AG09309 (cell line): ENCODE data around the gene ZNRF4.

ENCODE experiments used
- DNase-seq: peaks from one replicate; pipeline ENCODE4 v3.0.0-alpha.2; 2010; ENCODE audit warnings: low read depth
- H3K4me3 ChIP-seq: 2 replicates; pipeline ENCODE4 v1.5.1; 2011; ENCODE audit warnings: mild to moderate bottlenecking, low read depth, low read length, moderate library complexity; ENCODE audit not compliant: control insufficient read depth
- TF ChIP-seq, protein P1 (sequence below): IDR thresholded peaks from 2 replicates; pipeline ENCODE4 v1.5.1; 2011; ENCODE audit warnings: mild to moderate bottlenecking, low read depth, low read length, inconsistent platforms; ENCODE audit not compliant: insufficient read depth, control insufficient read depth; ENCODE audit errors: missing control alignments

Gene ZNRF4

DNA sequence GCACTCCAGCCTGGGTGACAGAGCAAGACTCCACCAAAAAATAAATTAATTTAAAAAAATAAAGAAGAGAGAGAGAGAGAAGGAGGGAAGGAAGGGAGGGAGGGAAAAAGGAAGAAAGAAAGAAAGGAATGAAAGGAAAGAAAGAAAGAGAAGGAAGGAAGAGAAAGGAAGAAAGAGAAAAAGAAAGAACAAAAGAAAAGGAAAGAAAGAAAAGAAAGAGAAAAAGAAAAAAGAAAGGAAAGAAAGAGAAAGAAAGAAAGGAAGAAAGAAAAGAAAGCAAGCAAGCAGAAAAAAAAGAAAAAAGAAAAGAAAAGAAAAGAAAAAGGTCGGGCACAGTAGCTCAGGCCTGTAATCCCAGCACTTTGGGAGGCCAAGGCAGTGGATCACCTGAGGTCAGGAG is 14.9 kb upstream of the ZNRF4 start:
- H3K4me3 ChIP-seq, result no peak overlapping the region
- DNase-seq, result no peak
- TF ChIP-seq, protein P1, sequence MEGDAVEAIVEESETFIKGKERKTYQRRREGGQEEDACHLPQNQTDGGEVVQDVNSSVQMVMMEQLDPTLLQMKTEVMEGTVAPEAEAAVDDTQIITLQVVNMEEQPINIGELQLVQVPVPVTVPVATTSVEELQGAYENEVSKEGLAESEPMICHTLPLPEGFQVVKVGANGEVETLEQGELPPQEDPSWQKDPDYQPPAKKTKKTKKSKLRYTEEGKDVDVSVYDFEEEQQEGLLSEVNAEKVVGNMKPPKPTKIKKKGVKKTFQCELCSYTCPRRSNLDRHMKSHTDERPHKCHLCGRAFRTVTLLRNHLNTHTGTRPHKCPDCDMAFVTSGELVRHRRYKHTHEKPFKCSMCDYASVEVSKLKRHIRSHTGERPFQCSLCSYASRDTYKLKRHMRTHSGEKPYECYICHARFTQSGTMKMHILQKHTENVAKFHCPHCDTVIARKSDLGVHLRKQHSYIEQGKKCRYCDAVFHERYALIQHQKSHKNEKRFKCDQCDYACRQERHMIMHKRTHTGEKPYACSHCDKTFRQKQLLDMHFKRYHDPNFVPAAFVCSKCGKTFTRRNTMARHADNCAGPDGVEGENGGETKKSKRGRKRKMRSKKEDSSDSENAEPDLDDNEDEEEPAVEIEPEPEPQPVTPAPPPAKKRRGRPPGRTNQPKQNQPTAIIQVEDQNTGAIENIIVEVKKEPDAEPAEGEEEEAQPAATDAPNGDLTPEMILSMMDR, result no peak

DNA sequence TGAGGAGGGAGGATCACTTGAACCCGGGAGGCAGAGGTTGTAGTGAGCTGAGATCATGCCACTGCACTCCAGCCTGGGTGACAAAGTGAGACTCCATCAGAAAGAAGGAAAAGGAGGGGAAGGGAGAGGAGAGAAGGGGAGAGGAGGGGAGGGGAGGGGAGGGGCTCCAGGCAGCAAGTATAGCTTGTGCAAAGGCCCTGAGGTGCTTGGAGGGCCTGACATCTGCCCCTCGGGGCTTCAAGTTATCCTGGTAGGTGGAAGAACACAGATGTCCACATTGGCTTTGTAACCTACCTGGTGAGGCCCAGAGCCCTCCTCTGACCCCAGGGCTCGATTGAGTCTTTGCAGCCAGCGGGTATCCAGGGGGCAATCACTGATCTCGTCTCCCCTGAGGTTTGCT is 11.5 kb upstream of the ZNRF4 start:
- no peak overlapping the region for H3K4me3 ChIP-seq
- no peak for DNase-seq
- TF ChIP-seq, protein P1, result no peak

DNA sequence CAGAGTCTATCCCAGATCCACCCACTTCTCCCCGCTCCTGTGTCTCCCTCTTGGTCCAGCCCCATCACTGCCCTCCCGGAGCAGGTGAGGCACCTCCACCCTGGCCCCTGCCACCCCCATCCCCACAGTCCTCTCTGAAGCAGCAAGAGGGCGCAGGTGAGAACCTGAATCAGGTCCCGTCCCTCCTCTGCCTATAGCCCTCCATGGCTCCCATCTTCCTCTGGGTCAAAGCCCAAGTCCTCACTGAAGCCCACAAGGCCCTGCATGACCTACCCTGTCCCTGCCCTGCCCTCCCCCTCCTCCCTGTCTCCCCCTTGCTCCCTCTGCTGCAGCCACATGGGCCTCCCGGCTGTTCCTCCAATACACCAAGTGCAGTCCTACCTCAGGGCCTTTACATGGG is 10.8 kb upstream of the ZNRF4 start:
- DNase-seq, result no peak
- TF ChIP-seq, protein P1, result no peak
- no peak overlapping the region for H3K4me3 ChIP-seq

DNA sequence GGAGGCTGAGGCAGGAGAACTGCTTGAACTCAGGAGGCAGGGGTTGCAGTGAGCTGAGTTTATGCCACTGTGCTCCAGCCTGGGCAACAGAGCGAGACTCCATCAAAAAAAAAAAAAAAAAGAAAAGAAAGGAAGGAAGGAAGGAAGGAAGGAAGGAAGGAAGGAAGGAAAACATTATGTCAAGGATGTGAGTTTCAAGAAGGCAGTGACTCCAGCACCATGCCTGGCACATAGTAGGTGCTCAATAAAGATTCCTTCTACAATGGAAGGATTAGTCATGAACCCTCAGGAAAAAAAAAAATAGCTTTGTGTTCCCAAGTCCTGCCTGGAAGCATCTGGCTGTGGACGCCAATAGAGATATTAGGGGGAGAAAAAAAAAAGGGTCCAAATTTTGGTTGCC is 10.1 kb upstream of the ZNRF4 start:
- TF ChIP-seq, protein P1, result no peak
- no peak for DNase-seq
- no peak overlapping the region for H3K4me3 ChIP-seq

DNA sequence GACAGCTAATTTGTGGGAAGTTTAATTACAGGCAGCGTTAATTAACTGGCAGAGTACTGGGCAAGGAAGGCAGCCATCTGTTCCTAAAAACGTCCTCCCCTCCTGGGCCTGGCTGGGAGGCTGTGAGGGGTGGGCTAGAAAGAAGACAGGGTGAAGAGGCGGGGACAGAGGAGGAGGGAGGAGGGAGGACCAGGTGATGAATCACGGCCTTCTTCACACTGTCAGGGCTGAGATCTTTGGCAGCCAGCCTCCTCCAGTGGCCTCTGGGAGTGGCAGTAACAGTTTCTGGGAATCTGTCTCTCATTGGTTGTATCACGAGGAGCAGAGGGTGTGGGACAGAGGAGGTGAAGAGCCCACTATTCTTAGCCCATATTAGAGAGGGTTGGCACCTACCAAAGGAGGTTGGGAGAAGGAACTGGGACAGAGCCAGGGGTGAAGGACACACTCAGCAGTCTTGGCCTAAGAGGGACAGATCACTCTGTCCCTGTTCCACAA is 9.6 kb upstream of the ZNRF4 start:
- no peak for DNase-seq
- no peak overlapping the region for H3K4me3 ChIP-seq
- TF ChIP-seq, protein P1, result no peak

DNA sequence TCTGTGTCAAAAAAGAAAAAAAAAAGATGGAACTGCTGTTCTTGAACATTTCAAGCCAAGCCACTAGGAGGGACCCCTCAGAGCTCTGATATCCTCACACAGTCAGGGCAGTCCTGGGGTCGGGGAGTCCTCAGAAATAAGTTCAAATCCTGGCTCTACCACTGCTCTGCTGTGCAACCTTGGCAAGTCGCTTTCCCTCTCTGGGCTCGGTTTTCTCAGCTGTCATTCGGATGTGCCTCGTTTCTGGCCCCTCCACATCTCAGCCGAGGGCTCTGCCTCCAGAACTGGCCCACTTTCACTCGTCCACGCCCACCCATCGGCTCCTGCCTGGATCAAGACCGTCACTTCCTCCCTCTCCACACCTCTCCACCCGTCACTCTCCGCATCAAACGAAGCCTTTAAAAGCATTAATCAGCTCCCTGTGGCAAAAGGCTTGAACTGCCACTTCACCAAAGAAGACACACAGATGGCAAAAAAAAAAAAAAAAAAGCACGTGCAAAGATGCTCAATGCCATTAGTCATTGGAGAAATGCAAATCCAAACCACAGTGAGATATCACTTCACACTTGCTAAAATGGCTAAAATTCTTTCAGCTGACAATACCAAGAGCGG is 7.4 kb upstream of the ZNRF4 start:
- TF ChIP-seq, protein P1, result no peak
- no peak overlapping the region for H3K4me3 ChIP-seq
- DNase-seq, result no peak
